CD4-positive, alpha-beta T cell treated with Interferon gamma for 1 hour (primary cell): ENCODE data around the gene ANKRD62.

Experiments
- DNase-seq: peaks from one replicate; pipeline ENCODE4 v3.0.0-alpha.2; 2020

Gene ANKRD62

DNA sequence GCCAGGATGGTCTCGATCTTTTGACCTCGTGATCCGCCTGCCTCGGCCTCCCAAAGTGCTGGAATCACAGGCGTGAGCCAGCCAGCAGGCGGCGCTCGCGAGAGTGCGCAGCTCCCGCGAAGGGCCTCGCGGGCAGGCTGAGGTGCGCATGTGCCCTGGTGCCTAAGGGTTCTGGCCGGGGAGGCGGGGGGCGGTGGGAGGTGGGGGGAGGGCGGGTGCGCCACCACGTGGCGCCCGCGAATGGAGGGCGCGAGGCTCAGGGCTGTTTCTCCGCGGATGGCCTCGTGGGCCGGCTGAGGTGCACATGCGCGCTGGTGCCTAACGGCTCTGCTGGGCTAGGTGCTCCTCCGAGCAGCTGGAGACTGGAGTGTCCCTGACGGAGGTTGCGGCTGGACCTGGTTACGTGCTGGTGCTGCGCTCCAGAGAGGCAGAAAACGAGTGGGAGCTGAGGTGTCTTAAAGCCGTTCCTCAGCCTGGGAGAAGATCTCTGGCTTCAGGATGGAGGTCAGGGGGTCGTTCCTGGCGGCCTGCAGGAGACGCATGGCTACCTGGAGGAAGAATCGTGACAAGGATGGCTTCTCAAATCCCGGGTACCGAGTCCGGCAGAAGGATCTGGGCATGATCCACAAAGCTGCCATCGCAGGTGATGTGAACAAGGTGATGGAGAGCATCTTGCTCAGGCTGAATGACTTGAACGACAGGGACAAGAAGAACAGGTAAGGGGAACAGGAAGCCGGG, at the start of gene ANKRD62:
Gene ANKRD62, plus strand, starts transcription at position 324 of the 738 bp plus-strand sequence. Its CDS starts 175 bp downstream, at position 499.
- DNase-seq, result no peak

GRCh38 chr18:12044591-12044990, 49.1 kb upstream of the ANKRD62 start:
- no peak for DNase-seq

DNA sequence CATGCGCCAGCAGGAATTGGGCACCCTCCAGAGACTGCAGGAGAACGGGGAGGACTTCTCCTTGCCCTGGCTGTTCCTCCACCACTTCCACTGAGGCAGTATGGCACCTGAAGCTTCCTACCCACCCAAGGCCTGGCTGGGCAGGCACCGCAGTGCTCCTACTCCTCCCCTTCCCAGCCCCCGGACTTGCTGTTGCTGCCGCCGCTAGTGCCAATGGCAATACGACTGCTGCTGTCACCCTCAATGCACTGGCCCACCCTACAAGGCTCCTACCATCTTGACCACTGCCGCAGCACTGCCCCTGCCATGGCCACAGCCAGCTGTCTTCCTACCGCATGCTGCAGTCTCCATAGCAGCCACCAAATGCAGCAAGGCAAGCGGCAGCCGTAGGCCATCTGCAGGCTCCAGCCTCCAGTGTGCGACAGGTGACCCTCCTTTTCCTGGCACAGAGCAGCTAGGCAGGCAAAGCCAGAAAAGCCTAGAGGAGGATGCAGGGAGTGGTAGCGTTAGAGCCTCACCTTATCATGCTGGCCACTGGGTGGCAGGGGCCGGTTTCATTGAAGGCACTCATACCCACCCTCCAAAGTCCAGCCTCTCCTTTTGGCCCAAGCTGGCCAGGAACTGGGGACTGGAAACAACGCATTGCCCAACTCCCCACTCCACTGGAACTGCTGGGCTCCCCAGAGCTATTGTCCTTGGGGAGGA, 47.4 kb upstream of the ANKRD62 start:
- DNase-seq, result no peak

DNA sequence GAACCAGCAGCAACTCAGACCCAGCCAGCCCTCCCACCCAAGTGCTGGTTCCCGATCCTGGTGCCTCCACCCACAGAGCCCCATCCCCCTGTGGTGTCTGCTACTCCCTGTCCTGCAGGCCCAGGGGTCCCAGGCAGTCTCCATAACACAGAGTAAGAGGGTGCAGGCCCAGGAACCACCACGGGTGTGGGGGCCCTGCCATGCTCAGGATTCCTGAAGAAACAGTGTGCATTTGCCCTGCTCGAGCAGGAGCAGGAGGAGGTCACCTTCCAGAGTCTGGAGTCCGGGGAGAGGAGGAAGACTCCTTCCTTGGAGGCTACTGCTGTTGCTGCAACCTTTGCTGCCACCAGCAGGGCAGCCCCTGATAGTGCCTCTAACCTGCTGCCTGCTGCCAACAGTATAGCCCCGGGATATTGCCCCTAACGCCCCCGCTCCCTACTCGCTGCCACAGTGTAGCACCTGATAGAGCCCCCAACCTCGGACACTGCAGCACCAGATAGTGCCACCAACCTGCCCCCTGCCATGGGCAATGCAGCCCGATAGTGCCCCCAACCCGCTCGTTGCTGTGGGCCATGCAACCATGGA, 46.8 kb upstream of the ANKRD62 start:
- DNase-seq, result no peak

DNA sequence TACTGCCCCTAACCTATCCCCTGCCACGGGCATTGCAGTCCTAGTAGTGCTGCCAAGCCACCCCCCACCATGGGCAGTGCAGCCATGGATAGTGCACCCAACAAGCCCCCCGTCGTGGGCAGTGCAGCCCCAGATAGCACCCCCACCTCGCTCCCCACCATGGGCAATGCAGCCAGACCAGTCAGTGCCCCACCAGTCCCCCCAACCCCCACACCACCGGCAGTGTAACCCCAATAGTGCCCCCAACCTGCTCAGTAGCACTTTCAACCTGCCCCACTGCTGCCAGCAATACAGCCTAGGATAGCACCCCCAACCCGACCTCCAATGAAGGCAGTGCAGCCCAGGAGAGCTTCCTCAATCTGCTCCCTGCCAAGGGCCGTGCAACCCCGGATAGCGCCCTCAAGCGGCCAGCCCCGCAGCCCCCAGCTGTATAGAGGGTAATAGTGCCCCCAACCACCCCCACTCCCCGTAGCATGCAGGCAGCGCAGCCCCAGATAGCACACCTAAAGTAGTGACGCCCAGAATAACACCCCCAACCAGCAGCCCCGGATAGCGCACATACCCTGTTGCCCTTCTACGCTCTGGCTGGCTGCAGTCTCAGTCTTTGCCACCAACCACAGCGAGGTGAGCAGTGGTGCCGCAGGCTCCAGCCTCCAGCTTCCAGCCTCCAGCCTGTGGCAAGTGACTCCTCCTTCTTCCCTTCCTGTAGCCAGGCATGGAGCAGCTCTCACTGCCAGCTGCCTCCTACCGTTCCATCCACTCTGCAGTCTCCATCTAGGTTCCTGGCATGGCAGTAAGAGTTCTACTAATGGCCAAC, 45.4 kb upstream of the ANKRD62 start:
- DNase-seq, result no peak

DNA sequence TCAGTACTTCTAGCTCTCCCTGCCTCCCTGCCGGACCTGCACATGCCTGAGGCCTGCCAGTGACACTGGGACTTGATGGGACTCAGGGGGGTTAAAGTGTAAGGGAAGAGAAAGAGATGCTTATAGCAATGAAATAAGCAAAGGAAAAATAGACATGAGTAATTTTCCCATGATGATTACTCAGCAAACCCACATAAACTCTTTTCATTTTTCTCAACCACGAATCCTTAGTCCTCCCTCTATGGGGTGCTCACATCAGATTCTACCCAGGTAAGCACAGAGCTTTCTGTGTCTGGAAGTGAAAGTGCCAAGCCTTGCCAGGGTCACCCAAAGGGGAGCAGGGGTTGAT, 44.8 kb upstream of the ANKRD62 start:
- DNase-seq, result no peak

GRCh38 chr18:12049978-12050811, 43.4 kb upstream of the ANKRD62 start:
- DNase-seq, result no peak

- no peak for DNase-seq
Measured at GRCh38 chr18:12052866-12053265, 40.8 kb upstream of the ANKRD62 start.

DNA sequence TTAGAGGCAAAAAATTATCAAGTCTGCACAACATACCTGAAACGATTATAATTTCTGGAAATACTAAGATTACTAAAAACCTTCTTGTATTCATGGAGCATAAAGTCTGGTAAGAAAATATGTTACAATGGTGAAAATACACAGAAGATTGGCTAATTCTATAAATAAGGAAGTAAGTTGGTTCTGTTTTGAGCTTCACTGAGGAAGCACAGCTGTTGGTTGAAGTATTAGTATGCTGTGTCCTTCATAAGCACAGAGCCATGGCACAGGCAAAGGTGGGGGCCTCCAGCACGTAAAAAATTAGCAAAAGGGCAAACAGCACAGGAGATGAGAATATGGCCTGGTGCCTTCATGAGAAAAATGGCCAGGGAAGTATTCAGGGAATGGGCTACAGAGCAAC, 40.4 kb upstream of the ANKRD62 start:
- DNase-seq, result no peak

DNA sequence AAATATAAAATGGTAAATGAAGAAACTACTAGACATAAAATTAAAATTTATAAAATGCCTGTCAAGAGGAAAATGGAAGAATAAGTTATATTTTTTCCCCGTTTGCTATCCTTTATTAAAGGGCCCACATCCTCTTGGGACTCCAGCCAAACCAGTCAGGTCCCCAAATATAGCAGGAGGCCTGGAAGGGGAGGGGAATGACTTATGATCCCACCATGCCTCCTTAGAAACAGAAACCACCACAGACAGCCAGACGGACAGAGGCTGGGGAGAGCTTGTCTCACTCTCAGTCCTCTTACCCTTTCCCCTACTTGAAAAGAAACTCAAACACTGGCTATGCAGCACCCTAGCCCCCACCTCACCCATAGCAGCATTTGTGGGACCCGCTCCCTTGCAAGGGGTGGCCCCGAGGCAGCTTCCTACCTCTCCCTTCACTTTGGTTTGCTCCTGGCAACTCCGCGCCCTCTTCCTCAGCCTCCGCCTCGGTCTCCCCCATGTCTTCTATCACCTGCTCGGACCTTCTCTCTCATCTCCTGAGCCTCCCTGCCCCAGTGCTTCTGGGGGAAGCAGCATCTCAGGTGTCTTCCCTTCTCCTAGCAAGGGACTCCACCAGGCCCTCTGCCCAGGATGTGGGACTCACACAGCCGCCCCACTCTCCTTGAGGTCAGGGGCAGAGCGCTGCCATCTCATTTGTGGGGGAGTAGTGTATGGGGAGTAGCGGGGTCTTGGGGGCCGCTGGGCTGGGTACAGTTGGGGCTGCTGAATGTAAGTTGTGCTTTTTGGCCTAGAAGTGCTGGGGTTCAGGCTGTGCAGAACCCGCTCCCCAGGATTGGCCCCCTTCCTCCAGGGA, 37.4 kb upstream of the ANKRD62 start:
- DNase-seq, result no peak

DNA sequence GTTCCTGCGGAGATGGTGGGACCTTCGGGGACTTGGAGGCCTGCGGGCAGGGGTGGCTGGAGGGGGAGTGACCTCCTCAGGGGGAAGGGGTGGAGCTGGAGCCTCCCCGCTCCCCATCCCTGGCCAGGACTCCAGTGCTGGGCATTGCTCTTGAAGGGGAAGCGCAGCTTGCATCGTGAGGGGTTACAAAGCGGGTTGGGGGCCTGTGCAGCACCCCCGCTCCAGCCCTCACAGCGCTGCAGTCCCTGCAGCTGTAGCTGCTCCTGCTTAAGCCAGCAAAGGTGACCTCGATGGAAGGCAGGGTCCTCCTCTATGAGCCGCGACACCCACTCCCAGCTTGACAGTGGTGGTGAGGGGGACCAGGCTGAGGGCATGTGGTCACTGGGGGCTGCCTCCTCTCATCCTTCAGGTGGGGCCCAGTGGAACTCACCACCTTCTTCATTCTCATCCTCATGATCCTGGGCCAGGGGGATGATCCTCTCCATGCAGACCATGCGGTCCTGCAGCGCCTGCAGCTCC, 36.7 kb upstream of the ANKRD62 start:
- DNase-seq, result no peak

DNA sequence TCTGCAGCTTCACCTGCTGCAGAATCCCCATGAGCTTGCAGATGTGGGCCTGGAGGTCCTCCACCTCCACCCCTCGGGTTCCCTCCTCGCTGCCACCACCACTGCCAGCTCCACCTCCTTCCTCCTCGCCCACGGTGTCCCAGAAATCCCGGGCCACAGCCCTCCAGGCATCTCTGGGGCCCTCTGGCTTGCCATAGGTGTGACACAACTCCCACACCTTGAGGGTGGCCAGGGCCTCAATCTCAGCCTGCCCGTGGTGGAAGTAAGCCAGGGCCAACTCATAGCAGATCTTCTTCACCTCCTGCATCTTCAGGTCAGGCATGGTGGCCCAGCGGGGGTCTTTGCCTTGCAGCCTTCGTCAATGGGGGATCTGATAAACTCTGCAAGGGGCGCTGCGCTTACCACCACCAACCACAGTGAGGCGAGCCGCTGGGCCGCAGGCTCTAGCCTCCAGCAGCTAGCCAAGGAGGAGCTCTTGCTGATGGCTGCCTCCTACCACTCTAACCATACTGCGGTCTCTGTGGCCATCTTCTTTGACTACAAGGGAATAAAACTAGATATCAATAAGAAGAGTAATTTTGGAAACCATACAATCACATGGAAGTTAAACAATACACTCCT, 36.1 kb upstream of the ANKRD62 start:
- DNase-seq, result no peak

DNA sequence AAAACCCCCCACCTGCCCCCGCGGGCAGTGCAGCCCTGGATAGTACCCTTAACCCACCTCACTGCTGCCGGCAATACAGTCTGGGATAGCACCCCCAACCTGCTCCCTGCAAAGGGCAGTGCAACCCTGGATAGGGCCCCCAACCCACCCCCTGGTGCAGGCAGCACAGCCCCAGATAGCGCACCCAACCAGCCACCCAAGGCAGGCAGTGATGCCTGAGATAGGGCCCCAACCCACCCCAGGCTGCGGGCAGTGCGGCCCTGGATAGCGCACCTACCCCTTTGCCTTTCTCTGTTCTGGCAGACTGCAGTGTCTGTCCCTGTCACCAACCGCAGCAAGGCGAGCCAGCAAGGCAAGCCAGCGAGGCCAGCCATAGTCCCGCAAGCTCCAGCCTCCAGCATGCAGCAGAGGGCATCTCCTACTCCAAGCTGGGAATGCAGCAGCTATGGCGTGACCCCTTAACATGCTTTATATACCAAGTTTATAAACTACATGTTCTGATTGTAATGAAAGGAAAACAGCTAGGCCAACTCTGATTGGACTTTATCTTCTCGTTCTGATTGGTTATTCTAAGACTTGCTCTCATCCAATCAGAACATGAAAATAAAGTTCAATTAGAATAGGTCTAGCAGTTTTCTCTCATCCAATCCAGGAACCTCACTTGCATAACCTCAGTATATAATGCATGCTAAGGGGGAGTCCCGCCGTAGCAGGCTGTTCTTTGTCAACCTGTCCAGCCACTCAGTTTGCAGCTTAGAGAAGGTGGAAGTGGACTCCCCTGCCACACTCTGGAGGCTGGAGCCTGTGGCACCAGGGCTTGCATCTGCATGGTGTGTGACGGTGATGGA, 34.1 kb upstream of the ANKRD62 start:
- no peak for DNase-seq

DNA sequence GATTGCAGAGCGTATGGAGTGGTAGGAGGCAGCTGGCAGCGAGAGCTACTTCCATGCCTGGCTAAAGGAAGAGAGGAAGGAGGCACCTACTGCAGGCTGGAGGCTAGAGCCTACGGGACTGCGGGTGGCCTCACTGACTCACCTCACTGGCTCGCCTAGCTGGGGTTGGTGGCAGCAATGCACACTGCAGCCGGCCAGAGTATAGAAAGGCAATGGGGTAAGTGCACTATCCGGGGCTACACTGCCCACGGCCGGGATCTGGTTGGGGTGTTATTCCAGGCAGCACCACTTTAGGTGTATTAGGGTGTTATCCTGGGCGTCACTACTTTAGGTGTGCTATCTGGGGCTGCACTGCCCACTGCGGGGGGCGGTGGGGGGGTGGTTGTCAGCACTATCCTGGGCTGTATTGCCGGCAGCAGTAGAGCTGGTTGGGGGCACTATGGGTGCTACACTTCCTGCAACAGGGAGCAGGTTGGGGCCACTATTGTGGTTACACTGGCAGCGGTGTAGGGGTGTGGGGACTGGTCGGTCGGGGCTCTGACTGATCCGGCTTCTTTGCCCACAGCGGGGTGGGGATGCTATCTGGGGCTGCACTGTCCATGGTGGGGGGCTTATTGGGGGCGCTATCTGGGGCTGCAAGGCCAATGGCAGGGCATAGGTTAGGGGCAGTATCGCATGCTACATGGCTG, 33.3 kb upstream of the ANKRD62 start:
- no peak for DNase-seq

DNA sequence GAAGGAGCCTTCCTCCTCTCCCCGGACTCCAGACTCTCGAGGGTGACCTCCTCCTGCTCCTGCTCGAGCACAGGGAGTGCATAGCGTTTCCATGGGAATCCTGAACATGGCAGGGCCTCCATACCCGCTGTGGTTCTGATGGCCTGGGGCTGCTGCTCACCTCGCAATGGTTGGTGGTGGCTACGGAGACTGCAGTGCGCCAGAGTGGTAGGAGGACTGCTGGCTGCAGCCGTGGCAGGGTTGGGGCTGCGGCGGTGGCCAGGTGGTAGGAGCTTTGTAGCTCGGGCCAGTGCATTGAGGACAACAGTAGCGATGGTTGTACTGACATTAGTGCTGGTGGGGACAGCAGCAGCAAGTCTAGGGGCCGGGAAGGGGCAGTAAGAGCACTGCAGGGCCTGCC, 32.0 kb upstream of the ANKRD62 start:
- no peak for DNase-seq

- DNase-seq, result no peak
Measured at GRCh38 chr18:12062974-12063373, 30.7 kb upstream of the ANKRD62 start.

GRCh38 chr18:12064086-12064763, 29.4 kb upstream of the ANKRD62 start:
- no peak for DNase-seq

GRCh38 chr18:12065397-12065796, 28.2 kb upstream of the ANKRD62 start:
- no peak for DNase-seq
